IMR-90 (cell line): ENCODE measurements around the gene POU2F2. TPM values are rescaled to one million over a fixed set of nuclear protein-coding genes. Genes with fewer than 3 reads are reported as not detected.

Experiments
- ATAC-seq: fragments of 200-7000 bp; cut with Tn5 transposase; 2 replicates; pipeline ENCODE4 v1.9.1; 2020; ENCODE audit warnings: low read depth, mild to moderate bottlenecking, moderate library complexity
- BruUV-seq: library from RNA; stranded (reverse); fragments of 400-500 nt; replicated peaks from 2 replicates; lab custom pipeline; 2021; lab: Mats Ljungman, UMichigan
- CTCF ChIA-PET: fragments of 300-600 bp; formaldehyde crosslinking; extraction: SDS; loops from one replicate; lab custom pipeline; 2021; ENCODE audit warnings: antibody characterized with exemption; lab: Yijun Ruan, JAX
- POLR2A ChIA-PET: fragments of 300-600 bp; sonication (Branson Sonifier 250); formaldehyde crosslinking; loops from one replicate; lab custom pipeline; 2022; ENCODE audit warnings: antibody characterized with exemption; ENCODE audit not compliant: unreplicated experiment; lab: Charles Lee
- DNase-seq: peaks from one replicate; pipeline ENCODE4 v3.0.0; 2013
- H2AFZ ChIP-seq: replicated peaks from 2 replicates; pipeline ENCODE3; 2013; ENCODE audit warnings: low read length, mild to moderate bottlenecking; ENCODE audit not compliant: poor library complexity
- H2AK5ac ChIP-seq: 2 replicates; pipeline ENCODE4 v1.6.1; 2013; ENCODE audit warnings: low read depth, low read length, inconsistent platforms
- H2AK9ac ChIP-seq: replicated peaks from 2 replicates; pipeline ENCODE3; 2013; ENCODE audit warnings: mild to moderate bottlenecking, low read depth, low read length, moderate library complexity; ENCODE audit not compliant: poor library complexity
- H2BK120ac ChIP-seq: 2 replicates; pipeline ENCODE4 v1.6.1; 2013; ENCODE audit warnings: low read depth, low read length, inconsistent platforms
- H2BK15ac ChIP-seq: 3 replicates; pipeline ENCODE4 v1.6.1; 2013; ENCODE audit warnings: low read depth, low read length, inconsistent platforms
- H2BK20ac ChIP-seq: 2 replicates; pipeline ENCODE4 v1.6.1; 2013; ENCODE audit warnings: low read depth, mild to moderate bottlenecking, inconsistent platforms, low read length, moderate library complexity
- H2BK5ac ChIP-seq: 2 replicates; pipeline ENCODE4 v1.6.1; 2013; ENCODE audit warnings: mild to moderate bottlenecking, low read depth, low read length, inconsistent platforms; ENCODE audit not compliant: poor library complexity, severe bottlenecking
- H3K14ac ChIP-seq: replicated peaks from 2 replicates; pipeline ENCODE4 v1.6.1; 2013; ENCODE audit warnings: low read depth, low read length, inconsistent platforms
- H3K18ac ChIP-seq: 2 replicates; pipeline ENCODE4 v1.6.1; 2013; ENCODE audit warnings: low read depth, low read length, control low read depth
- H3K23ac ChIP-seq: 2 replicates; pipeline ENCODE4 v1.6.1; 2013; ENCODE audit warnings: low read depth, low read length, inconsistent platforms
- H3K27ac ChIP-seq: 2 replicates; pipeline ENCODE4 v1.5.1; 2013; ENCODE audit warnings: mild to moderate bottlenecking, control low read depth, low read length; ENCODE audit not compliant: insufficient read depth
- H3K27me3 ChIP-seq: 2 replicates; pipeline ENCODE4 v1.6.1; 2013; ENCODE audit warnings: low read length; ENCODE audit not compliant: control insufficient read depth, insufficient read depth
- H3K36me3 ChIP-seq: 2 replicates; pipeline ENCODE4 v1.6.1; 2013; ENCODE audit warnings: low read length, mixed read lengths; ENCODE audit not compliant: control insufficient read depth, insufficient read depth
- H3K4ac ChIP-seq: 2 replicates; pipeline ENCODE4 v1.6.1; 2013; ENCODE audit warnings: low read depth, low read length, inconsistent platforms
- H3K4me1 ChIP-seq: 2 replicates; pipeline ENCODE4 v1.6.1; 2013; ENCODE audit warnings: low read length, mixed read lengths; ENCODE audit not compliant: control insufficient read depth, insufficient read depth
- H3K4me2 ChIP-seq: 2 replicates; pipeline ENCODE4 v1.6.1; 2013; ENCODE audit warnings: low read depth, mild to moderate bottlenecking, control low read depth, low read length, moderate library complexity
- H3K4me3 ChIP-seq: 2 replicates; pipeline ENCODE4 v1.5.1; 2013; ENCODE audit warnings: low read depth, mild to moderate bottlenecking, control low read depth, low read length, moderate library complexity; ENCODE audit not compliant: insufficient read depth
- H3K56ac ChIP-seq: 2 replicates; pipeline ENCODE4 v1.6.1; 2013; ENCODE audit warnings: low read length, inconsistent platforms; ENCODE audit not compliant: insufficient read depth; ENCODE audit errors: extremely low read depth
- H3K79me1 ChIP-seq, 2 experiments: 2 replicates each; pipeline ENCODE4 v1.6.1; 2013; ENCODE audit warnings: low read length in 2 of 2, inconsistent platforms in 1 of 2, low read depth in 1 of 2
- H3K9ac ChIP-seq: 2 replicates; pipeline ENCODE4 v1.6.1; 2013; ENCODE audit warnings: low read depth, low read length, control low read depth
- H3K9me1 ChIP-seq: 2 replicates; pipeline ENCODE4 v1.6.1; 2013; ENCODE audit warnings: low read length, inconsistent platforms; ENCODE audit not compliant: insufficient read depth
- H3K9me3 ChIP-seq: 2 replicates; pipeline ENCODE4 v1.6.1; 2013; ENCODE audit warnings: low read length; ENCODE audit not compliant: control insufficient read depth, insufficient read depth
- H4K20me1 ChIP-seq: 2 replicates; pipeline ENCODE4 v1.6.1; 2013; ENCODE audit warnings: low read length, inconsistent platforms; ENCODE audit not compliant: insufficient read depth
- H4K5ac ChIP-seq: 2 replicates; pipeline ENCODE4 v1.6.1; 2013; ENCODE audit warnings: mild to moderate bottlenecking, low read depth, low read length, control low read depth
- H4K8ac ChIP-seq, 2 experiments: 2 replicates each; pipeline ENCODE4 v1.6.1; 2013; ENCODE audit warnings: low read depth in 2 of 2, low read length in 2 of 2, control low read depth in 1 of 2, inconsistent platforms in 1 of 2
- H4K91ac ChIP-seq: 2 replicates; pipeline ENCODE4 v1.6.1; 2013; ENCODE audit warnings: low read depth, low read length, inconsistent platforms; ENCODE audit not compliant: insufficient read depth
- BHLHE40 ChIP-seq: fragments of 150-350 bp; IDR thresholded peaks from 2 replicates; pipeline ENCODE4 v1.6.1; 2016; ENCODE audit warnings: mild to moderate bottlenecking, low read depth, low read length
- CEBPB ChIP-seq: IDR thresholded peaks from 2 replicates; pipeline ENCODE4 v1.6.1; 2012; ENCODE audit warnings: low read depth, low read length, improper control_type of control experiment
- CHD1 ChIP-seq: IDR thresholded peaks from 2 replicates; pipeline ENCODE4 v1.6.1; 2012; ENCODE audit warnings: low read depth, low read length, improper control_type of control experiment
- FOS ChIP-seq: fragments of 150-350 bp; IDR thresholded peaks from 2 replicates; pipeline ENCODE4 v1.6.1; 2016; ENCODE audit warnings: low read depth, low read length
- MAFK ChIP-seq: IDR thresholded peaks from 2 replicates; pipeline ENCODE4 v1.6.1; 2012; ENCODE audit warnings: low read depth, low read length, improper control_type of control experiment
- MAZ ChIP-seq: IDR thresholded peaks from 2 replicates; pipeline ENCODE4 v1.6.1; 2012; ENCODE audit warnings: low read depth, mild to moderate bottlenecking, low read length, improper control_type of control experiment, moderate library complexity, borderline replicate concordance
- MXI1 ChIP-seq: IDR thresholded peaks from 2 replicates; pipeline ENCODE4 v1.6.1; 2012; ENCODE audit warnings: low read depth, mild to moderate bottlenecking, low read length, moderate library complexity, borderline replicate concordance
- NFE2L2 ChIP-seq: fragments of 150-350 bp; IDR thresholded peaks from 2 replicates; pipeline ENCODE4 v1.6.1; 2016; ENCODE audit warnings: low read depth, mild to moderate bottlenecking, low read length
- POLR2A ChIP-seq: IDR thresholded peaks from 2 replicates; pipeline ENCODE4 v1.6.1; 2012; ENCODE audit warnings: mild to moderate bottlenecking, low read depth, low read length
- RCOR1 ChIP-seq: IDR thresholded peaks from 2 replicates; pipeline ENCODE4 v1.6.1; 2012; ENCODE audit warnings: mild to moderate bottlenecking, low read length, improper control_type of control experiment; ENCODE audit not compliant: insufficient replicate concordance
- RFX5 ChIP-seq: IDR thresholded peaks from 2 replicates; pipeline ENCODE4 v1.8.0; 2012; ENCODE audit warnings: low read depth, mild to moderate bottlenecking, low read length, moderate library complexity
- SMC3 ChIP-seq: fragments of 150-350 bp; IDR thresholded peaks from 2 replicates; pipeline ENCODE4 v1.6.1; 2016; ENCODE audit warnings: low read depth, mild to moderate bottlenecking, antibody characterized with exemption, low read length, moderate library complexity
- WGBS, 2 experiments: methylation state at CpG; one replicate each; pipeline versions ENCODE4 v1.1.5 to v1.1.7; 2013; ENCODE audit warnings: missing lambda C conversion rate in 2 of 2; ENCODE audit not compliant: insufficient read length in 1 of 2; ENCODE audit errors: extremely low coverage in 2 of 2; 5-methylcytosine and 5-hydroxymethylcytosine counted together
- dilution Hi-C: fragments of 300-500 bp; cut with HindIII; formaldehyde crosslinking; loops from one replicate; pipeline ENCODE4 v1.14.3; 2018; ENCODE audit warnings: low sequenced_read_pairs; ENCODE audit not compliant: unreplicated experiment
- in situ Hi-C: fragments of 300-500 bp; cut with MboI; formaldehyde crosslinking; loops from 3 replicates; pipeline ENCODE4 v1.14.3; 2019; ENCODE audit warnings: low sequenced_read_pairs, inconsistent platforms, mixed read lengths
- intact Hi-C: fragments of 100-400 bp; cut with micrococcal nuclease; formaldehyde crosslinking; loops from 2 replicates; pipeline ENCODE4 v1.10.0; 2022
- polyA plus RNA-seq, 3 experiments: library from polyadenylated mRNA; depleted of rRNA; stranded (reverse); fragments of >200 nt; gene quantifications; 2 replicates each; pipeline ENCODE4 v1.2.3, GENCODE V29; 2012; ENCODE audit warnings: low replicate concordance in 1 of 3
- total RNA-seq: library from RNA; depleted of rRNA; stranded (reverse); fragments of >200 nt; gene quantifications from 2 replicates; pipeline ENCODE4 v1.2.3, GENCODE V29; 2012
- TF ChIP-seq, protein P1 (sequence below): fragments of 150-350 bp; IDR thresholded peaks from 2 replicates; pipeline ENCODE4 v1.6.1; 2016; ENCODE audit warnings: low read depth, mild to moderate bottlenecking, low read length, moderate library complexity, borderline replicate concordance
- TF ChIP-seq, protein P2 (sequence below): fragments of 150-350 bp; IDR thresholded peaks from 2 replicates; pipeline ENCODE4 v1.6.1; 2017; ENCODE audit warnings: mild to moderate bottlenecking, antibody characterized with exemption, low read length, low read depth
- TF ChIP-seq, protein P3 (sequence below): conservative IDR thresholded peaks from 2 replicates; pipeline ENCODE4 v1.5.1; 2012; ENCODE audit warnings: mild to moderate bottlenecking, low read depth, low read length, improper control_type of control experiment

POU2F2 gene
- total and polyA plus RNA-seq, 2 of the 4 experiments (the other 2 are of a cell fraction), result 0.54 to 5.0 TPM

DNA sequence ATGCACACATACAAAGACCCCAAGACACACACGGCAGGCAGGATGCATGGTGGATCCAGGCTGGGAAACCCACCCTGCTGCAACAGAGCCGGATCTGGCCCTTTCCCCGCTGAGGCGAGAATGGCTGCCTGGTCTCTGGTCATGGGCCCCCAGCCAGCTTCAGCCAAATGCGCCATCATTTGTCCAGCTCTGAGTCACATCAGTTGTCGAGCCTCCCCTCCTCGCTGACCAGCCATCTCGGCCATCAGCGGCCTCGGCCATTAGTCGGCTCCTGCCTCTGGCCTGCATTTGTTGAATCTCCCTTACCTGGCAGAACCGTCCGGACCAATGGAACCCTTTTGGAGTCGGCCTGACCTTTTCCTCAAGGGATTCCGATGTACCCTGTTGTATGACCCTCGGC, 38.5 kb upstream of the POU2F2 start:
- no peaks in the 10 kb centered on the region for H3K36me3 ChIP-seq
- H3K9me1 ChIP-seq, result no peaks in the 10 kb centered on the region
- no peak overlapping the region for H3K4me2 ChIP-seq
- H2BK20ac ChIP-seq, result no peak overlapping the region
- H4K8ac ChIP-seq, result no peak overlapping the region
- POLR2A ChIA-PET, result no interaction called here
- no peak overlapping the region for H2BK120ac ChIP-seq
- dilution Hi-C loops (no loop called here), in situ Hi-C loops (no loop called here), intact Hi-C loops (no loop called here)
- BruUV-seq, result no TSS peak
- no peak overlapping the region for H3K9ac ChIP-seq
- H4K91ac ChIP-seq, result no peak overlapping the region
- CTCF ChIA-PET, result no interaction called here
- H3K27ac ChIP-seq, result no peak overlapping the region
- H3K79me1 ChIP-seq, result no peaks in the 10 kb centered on the region
- no peak overlapping the region for H2AK9ac ChIP-seq
- H4K20me1 ChIP-seq, result no peaks in the 10 kb centered on the region
- H2BK5ac ChIP-seq, result no peak overlapping the region
- no peak overlapping the region for H3K4ac ChIP-seq
- peaks cover 2% of the 10 kb centered on the region; the same call in 1 of the 2 replicates for H3K4me1 ChIP-seq
- peaks cover 89% of the 10 kb centered on the region for H3K27me3 ChIP-seq
- no peak overlapping the region for H3K14ac ChIP-seq
- H3K4me3 ChIP-seq, result no peak overlapping the region
- TF ChIP-seq, protein P1, sequence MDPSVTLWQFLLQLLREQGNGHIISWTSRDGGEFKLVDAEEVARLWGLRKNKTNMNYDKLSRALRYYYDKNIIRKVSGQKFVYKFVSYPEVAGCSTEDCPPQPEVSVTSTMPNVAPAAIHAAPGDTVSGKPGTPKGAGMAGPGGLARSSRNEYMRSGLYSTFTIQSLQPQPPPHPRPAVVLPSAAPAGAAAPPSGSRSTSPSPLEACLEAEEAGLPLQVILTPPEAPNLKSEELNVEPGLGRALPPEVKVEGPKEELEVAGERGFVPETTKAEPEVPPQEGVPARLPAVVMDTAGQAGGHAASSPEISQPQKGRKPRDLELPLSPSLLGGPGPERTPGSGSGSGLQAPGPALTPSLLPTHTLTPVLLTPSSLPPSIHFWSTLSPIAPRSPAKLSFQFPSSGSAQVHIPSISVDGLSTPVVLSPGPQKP, result no peak
- no peak for TF ChIP-seq MAFK
- TF ChIP-seq CEBPB, result no peak
- no peak for TF ChIP-seq RCOR1
- no peak for TF ChIP-seq FOS
- TF ChIP-seq MAZ, result no peak
- no peak for TF ChIP-seq BHLHE40
- TF ChIP-seq, protein P2, sequence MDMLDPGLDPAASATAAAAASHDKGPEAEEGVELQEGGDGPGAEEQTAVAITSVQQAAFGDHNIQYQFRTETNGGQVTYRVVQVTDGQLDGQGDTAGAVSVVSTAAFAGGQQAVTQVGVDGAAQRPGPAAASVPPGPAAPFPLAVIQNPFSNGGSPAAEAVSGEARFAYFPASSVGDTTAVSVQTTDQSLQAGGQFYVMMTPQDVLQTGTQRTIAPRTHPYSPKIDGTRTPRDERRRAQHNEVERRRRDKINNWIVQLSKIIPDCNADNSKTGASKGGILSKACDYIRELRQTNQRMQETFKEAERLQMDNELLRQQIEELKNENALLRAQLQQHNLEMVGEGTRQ, result no peak
- no peak for TF ChIP-seq CHD1
- TF ChIP-seq RFX5, result no peak
- TF ChIP-seq POLR2A, result no peak
- no peak for TF ChIP-seq NFE2L2
- TF ChIP-seq MXI1, result no peak
- TF ChIP-seq SMC3, result no peak
- TF ChIP-seq, protein P3, sequence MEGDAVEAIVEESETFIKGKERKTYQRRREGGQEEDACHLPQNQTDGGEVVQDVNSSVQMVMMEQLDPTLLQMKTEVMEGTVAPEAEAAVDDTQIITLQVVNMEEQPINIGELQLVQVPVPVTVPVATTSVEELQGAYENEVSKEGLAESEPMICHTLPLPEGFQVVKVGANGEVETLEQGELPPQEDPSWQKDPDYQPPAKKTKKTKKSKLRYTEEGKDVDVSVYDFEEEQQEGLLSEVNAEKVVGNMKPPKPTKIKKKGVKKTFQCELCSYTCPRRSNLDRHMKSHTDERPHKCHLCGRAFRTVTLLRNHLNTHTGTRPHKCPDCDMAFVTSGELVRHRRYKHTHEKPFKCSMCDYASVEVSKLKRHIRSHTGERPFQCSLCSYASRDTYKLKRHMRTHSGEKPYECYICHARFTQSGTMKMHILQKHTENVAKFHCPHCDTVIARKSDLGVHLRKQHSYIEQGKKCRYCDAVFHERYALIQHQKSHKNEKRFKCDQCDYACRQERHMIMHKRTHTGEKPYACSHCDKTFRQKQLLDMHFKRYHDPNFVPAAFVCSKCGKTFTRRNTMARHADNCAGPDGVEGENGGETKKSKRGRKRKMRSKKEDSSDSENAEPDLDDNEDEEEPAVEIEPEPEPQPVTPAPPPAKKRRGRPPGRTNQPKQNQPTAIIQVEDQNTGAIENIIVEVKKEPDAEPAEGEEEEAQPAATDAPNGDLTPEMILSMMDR, result no peak
- no peak overlapping the region for H3K18ac ChIP-seq
- H2BK15ac ChIP-seq, result no peak overlapping the region
- ATAC-seq, result no peak
- H2AFZ ChIP-seq, result no peak overlapping the region
- no peak for DNase-seq
- no peak overlapping the region for H4K5ac ChIP-seq
- H3K56ac ChIP-seq, result no peak overlapping the region
- no peak overlapping the region for H2AK5ac ChIP-seq
- H3K23ac ChIP-seq, result no peak overlapping the region
- H3K9me3 ChIP-seq, result no peaks in the 10 kb centered on the region
- 76% methylated on average over 6 of the region's 16 CpGs; no CpG with 5 or more reads in 1 of the 2 experiments for WGBS, 2 experiments
